D721Med (cell line): ENCODE results near the gene STAC.

Experiments
- DNase-seq: peaks from one replicate; pipeline ENCODE4 v3.0.0; 2011; ENCODE audit warnings: low spot score; ENCODE audit not compliant: insufficient read length
- FAIRE-seq: peaks from 2 replicates; lab custom pipeline; 2011; peaks lifted over from hg19 to GRCh38; lab: Jason Lieb, UNC
- CTCF ChIP-seq: IDR thresholded peaks from 2 replicates; pipeline ENCODE4 v1.5.1; 2012; ENCODE audit warnings: mild to moderate bottlenecking, control low read depth; ENCODE audit not compliant: insufficient read depth; ENCODE audit errors: missing control alignments

Gene STAC

GRCh38 chr3:36477655-36478054 lies 97.4 kb downstream of the STAC start:
- TF ChIP-seq CTCF = no peak
- no peak for FAIRE-seq
- no peak for DNase-seq

DNA sequence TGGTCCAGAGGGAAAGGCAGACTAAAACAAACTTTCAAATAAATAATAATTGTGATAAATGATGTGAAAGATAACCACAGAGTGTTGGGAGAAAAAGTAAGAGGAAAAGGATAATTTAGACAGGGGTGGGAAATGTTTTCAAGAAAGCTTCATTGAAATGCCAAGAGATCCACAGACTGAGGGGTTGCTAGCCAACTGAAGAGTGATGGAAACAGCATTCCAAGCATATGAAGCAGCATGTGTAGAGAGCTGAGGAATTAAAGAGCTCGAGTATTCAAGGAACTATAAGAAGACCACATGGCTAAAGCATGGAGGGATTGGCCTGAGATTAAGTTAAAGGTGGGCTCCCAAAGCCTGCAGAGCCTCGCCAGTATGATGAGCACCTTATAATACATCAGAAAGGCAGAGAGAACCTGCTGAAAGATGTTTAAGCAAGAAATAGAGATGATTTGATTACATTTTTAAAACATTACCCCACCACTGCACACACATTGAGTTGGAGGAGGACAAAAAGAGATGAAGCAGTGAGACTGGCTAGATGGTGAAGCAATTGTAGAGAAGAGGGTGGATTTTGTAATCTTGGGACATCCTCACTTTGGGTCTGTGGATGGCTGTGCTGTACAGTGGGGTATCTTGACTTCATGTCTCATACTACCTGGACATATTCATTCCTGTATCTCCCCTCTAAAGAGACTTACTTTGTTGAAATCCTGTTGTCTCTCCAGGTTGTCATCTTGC lies 100.8 kb downstream of the STAC start:
- no peak for FAIRE-seq
- DNase-seq = no peak
- no peak for TF ChIP-seq CTCF

DNA sequence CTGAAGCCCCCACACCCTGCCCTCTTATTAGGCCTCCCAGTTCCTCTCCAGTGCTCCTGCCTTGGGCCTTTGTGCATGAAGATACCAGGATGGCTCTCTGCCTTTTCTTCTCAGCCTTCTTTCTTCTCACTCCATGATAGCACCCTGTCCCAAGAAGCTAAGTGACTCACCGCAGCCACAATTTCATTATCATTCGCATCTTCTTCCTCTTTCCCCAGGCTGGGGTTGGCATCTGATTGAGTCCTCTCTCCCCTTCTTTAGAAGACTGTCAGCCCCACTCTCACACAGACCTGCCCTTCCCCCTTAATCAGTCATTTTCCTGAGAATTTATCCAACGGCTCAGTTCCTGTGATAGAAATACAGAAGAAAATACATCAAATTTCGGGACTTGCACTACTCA lies 102.0 kb downstream of the STAC start:
- TF ChIP-seq CTCF = no peak
- DNase-seq = no peak
- no peak for FAIRE-seq

GRCh38 chr3:36482880-36483279 lies 102.6 kb downstream of the STAC start:
- TF ChIP-seq CTCF = no peak
- DNase-seq (no peak), FAIRE-seq (no peak)

- no peak for DNase-seq
- no peak for TF ChIP-seq CTCF
- FAIRE-seq = no peak
Measured at GRCh38 chr3:36483709-36484108, 103.4 kb downstream of the STAC start.

GRCh38 chr3:36484386-36484785 lies 104.1 kb downstream of the STAC start:
- DNase-seq (no peak), FAIRE-seq (no peak)

More at GRCh38 chr3:36484386-36484785, 104.1 kb downstream of the STAC start:
- TF ChIP-seq CTCF = no peak
